ENCODE data around the gene TMEM151B. TPM values are rescaled to one million over a fixed set of nuclear protein-coding genes. Genes with fewer than 3 reads are reported as not detected.

TMEM151B gene
- total RNA-seq, 1 donor from 2014 or later = 0.13 TPM

DNA sequence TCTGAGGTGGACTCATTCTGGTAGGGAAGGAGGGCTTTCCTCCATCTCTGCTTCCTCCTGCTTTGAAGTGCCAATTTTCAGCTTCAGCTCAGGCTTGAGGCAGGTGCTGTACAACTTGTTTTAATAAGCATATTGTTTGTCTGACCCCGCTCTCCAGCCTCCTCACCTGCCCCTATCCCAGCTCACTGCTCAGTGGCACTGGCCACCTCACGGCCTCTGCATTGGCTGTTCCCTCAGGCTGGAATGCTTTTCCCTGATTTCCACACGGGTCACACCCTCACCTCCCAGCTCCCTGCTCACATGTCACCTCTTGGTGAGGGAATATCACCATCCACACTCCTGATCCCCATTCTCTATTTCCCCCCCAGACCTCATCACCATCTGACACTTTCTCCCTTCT is 28.6 kb downstream of the TMEM151B start:
- TF ChIP-seq, protein P1, sequence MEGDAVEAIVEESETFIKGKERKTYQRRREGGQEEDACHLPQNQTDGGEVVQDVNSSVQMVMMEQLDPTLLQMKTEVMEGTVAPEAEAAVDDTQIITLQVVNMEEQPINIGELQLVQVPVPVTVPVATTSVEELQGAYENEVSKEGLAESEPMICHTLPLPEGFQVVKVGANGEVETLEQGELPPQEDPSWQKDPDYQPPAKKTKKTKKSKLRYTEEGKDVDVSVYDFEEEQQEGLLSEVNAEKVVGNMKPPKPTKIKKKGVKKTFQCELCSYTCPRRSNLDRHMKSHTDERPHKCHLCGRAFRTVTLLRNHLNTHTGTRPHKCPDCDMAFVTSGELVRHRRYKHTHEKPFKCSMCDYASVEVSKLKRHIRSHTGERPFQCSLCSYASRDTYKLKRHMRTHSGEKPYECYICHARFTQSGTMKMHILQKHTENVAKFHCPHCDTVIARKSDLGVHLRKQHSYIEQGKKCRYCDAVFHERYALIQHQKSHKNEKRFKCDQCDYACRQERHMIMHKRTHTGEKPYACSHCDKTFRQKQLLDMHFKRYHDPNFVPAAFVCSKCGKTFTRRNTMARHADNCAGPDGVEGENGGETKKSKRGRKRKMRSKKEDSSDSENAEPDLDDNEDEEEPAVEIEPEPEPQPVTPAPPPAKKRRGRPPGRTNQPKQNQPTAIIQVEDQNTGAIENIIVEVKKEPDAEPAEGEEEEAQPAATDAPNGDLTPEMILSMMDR (IDR thresholded peaks at IDR 0.05) = no peak
- TF ChIP-seq EZH2phosphoT487 (IDR thresholded peaks at IDR 0.05) = no peak
- no peak for TF ChIP-seq EZH2 (IDR thresholded peaks at IDR 0.05)
- Histone ChIP-seq H3K9ac (no peak overlapping the region), H3K79me2 (ENCODE audit: low read depth) (no peaks in the 10 kb centered on the region), H3K4me1 (peaks cover 2% of the 10 kb centered on the region), H3K4me3 (no peak overlapping the region), H3K9me3 (ENCODE audit: low read depth) (no peaks in the 10 kb centered on the region), H4K20me1 (ENCODE audit: low read depth) (peaks cover 13% of the 10 kb centered on the region), H2AFZ (replicated peaks) (no peak overlapping the region), H3K36me3 (no peaks in the 10 kb centered on the region), H3K4me2 (no peak overlapping the region), H3K27ac (no peak overlapping the region), H3K27me3 (peaks cover 43% of the 10 kb centered on the region), H3F3A (ENCODE audit: low read depth) (peaks cover 16% of the 10 kb centered on the region)
- Mint-ChIP-seq H3K36me3 (peaks cover 19% of the 10 kb centered on the region), H3K4me1 (peaks cover 18% of the 10 kb centered on the region), H3K4me3 (peak overlapping the region; percentile 67), H3K27me3 (ENCODE audit: insufficient read depth, low read depth) (peaks cover 15% of the 10 kb centered on the region), H3K27ac (no peak overlapping the region), H3K9me3 (peaks cover 2% of the 10 kb centered on the region)
- no peak for DNase-seq (ENCODE audit: low spot score)

DNA sequence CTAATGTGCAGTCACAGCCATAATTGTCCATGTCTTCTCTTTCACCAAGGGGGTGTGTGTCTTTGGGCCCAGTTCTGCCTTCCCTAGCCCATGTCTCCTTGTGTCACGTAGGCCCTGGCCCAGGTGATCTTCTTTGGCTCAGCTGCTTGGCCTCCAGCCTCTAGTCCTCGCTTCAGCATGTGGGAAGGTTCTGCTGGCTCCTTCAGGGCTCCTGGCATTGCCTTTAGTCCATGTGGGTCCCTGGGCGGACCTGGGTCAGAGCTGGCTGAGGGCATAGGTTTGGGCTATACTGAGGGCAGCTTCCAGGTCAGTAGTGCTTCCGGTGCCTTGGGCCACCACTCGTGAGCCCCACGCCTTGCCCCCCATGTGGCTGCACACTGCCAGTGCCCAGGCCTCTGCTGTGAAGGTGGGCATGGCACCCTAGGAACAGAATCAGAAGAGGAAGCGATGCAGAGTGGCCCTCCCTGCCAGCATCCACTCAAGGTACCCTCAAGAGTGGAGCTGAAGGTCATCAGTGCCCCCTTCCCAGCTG is 30.1 kb downstream of the TMEM151B start:
- no peak overlapping the region for H3K27ac Mint-ChIP-seq
- peaks cover 2% of the 10 kb centered on the region for H3K4me1 ChIP-seq

DNA sequence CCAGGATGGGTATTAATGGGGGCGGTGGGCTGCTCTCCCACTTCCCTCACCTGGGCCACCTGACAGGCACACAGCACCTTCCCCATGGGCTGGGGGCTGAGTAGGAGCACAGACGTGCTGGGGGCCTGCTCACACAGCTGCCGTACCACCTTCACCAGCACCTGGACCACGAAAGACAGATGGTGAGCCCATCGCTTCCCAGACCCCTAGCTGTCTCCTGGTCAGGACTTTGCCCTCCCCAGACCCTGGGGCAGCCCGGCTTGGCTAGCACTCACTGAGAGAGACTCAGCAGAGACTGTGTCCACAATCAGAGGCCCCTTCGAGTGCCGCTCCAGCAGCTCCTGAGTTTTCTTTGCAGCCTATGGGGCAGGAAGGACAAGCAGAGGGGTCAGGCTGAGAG is 30.9 kb downstream of the TMEM151B start:
- Histone ChIP-seq H2AFZ (replicated peaks) (no peak overlapping the region), H3K27me3 (peaks cover 24% of the 10 kb centered on the region), H3K4me3 (no peak overlapping the region), H3K9me3 (ENCODE audit: low read depth) (no peaks in the 10 kb centered on the region), H3F3A (ENCODE audit: low read depth) (peaks cover 16% of the 10 kb centered on the region), H3K4me2 (no peak overlapping the region), H3K79me2 (ENCODE audit: low read depth) (no peaks in the 10 kb centered on the region), H3K9ac (no peak overlapping the region), H3K27ac (no peak overlapping the region), H4K20me1 (ENCODE audit: low read depth) (peaks cover 15% of the 10 kb centered on the region), H3K36me3 (no peaks in the 10 kb centered on the region), H3K4me1 (peaks cover 2% of the 10 kb centered on the region)
- H3K4me1 Mint-ChIP-seq = peaks cover 24% of the 10 kb centered on the region
- peaks cover 2% of the 10 kb centered on the region for H3K9me3 Mint-ChIP-seq
- DNase-seq (ENCODE audit: low spot score) = no peak
- no peak overlapping the region for H3K27ac Mint-ChIP-seq
- H3K27me3 Mint-ChIP-seq (ENCODE audit: insufficient read depth, low read depth) = peaks cover 15% of the 10 kb centered on the region
- H3K36me3 Mint-ChIP-seq = peaks cover 26% of the 10 kb centered on the region
- no peak for TF ChIP-seq EZH2 (IDR thresholded peaks at IDR 0.05)
- TF ChIP-seq EZH2phosphoT487 (IDR thresholded peaks at IDR 0.05) = no peak
- TF ChIP-seq, protein P1 (IDR thresholded peaks at IDR 0.05) = no peak
- no peak overlapping the region for H3K4me3 Mint-ChIP-seq

More for the DNA sequence above, 30.1 kb downstream of the TMEM151B start:
- peaks cover 18% of the 10 kb centered on the region for H3K4me1 Mint-ChIP-seq
- no peak overlapping the region for H2AFZ ChIP-seq (replicated peaks)
- no peaks in the 10 kb centered on the region for H3K79me2 ChIP-seq (ENCODE audit: low read depth)
- peaks cover 16% of the 10 kb centered on the region for H3F3A ChIP-seq (ENCODE audit: low read depth)
- H3K4me3 ChIP-seq = no peak overlapping the region
- no peak overlapping the region for H3K9ac ChIP-seq
- DNase-seq (ENCODE audit: low spot score) = no peak
- H3K9me3 Mint-ChIP-seq = peaks cover 2% of the 10 kb centered on the region
- H3K9me3 ChIP-seq (ENCODE audit: low read depth) = no peaks in the 10 kb centered on the region
- peaks cover 15% of the 10 kb centered on the region for H3K27me3 Mint-ChIP-seq (ENCODE audit: insufficient read depth, low read depth)
- H3K36me3 Mint-ChIP-seq = peaks cover 20% of the 10 kb centered on the region
- no peak overlapping the region for H3K27ac ChIP-seq
- no peak overlapping the region for H3K4me2 ChIP-seq
- H4K20me1 ChIP-seq (ENCODE audit: low read depth) = peaks cover 15% of the 10 kb centered on the region
- H3K36me3 ChIP-seq = no peaks in the 10 kb centered on the region
- H3K27me3 ChIP-seq = peaks cover 32% of the 10 kb centered on the region
- TF ChIP-seq EZH2phosphoT487 (IDR thresholded peaks at IDR 0.05) (no peak), EZH2 (IDR thresholded peaks at IDR 0.05) (no peak)
- TF ChIP-seq, protein P1 (IDR thresholded peaks at IDR 0.05) = no peak
- no peak overlapping the region for H3K4me3 Mint-ChIP-seq
